HEK293 (cell line): ENCODE data around the gene IBTK.
"Not testable (repeated sequence)": the region's sequence is repeated elsewhere in the genome, so short reads cannot be mapped to it uniquely, and the experiment has no call there.

Source experiments
- CTCF ChIA-PET: fragments of 350-600 bp; formaldehyde crosslinking; extraction: SDS; loops from one replicate; lab custom pipeline; 2021; ENCODE audit warnings: antibody characterized with exemption; lab: Yijun Ruan, JAX
- POLR2A ChIA-PET: fragments of 300-600 bp; formaldehyde crosslinking; extraction: SDS; loops from one replicate; lab custom pipeline; 2020; ENCODE audit warnings: antibody characterized with exemption, inconsistent platforms; lab: Yijun Ruan, JAX
- H3K27ac ChIP-seq: fragments of 200-500 bp; sonication (Bioruptor generic); 2 replicates; pipeline ENCODE4 v1.5.1; 2014; ENCODE audit warnings: low read depth, low read length, control low read depth, inconsistent platforms; ENCODE audit errors: extremely low read depth
- H3K36me3 ChIP-seq, 2 experiments: fragments of 200-500 bp in 1 of 2; sonication (Bioruptor generic) in 1 of 2; 1 replicate in 1 of 2; 2 replicates in 1 of 2; pipeline ENCODE4 v1.5.1; 2014 to 2017; ENCODE audit warnings: inconsistent platforms in 2 of 2, low read length in 2 of 2; ENCODE audit not compliant: control insufficient read depth in 2 of 2, insufficient read depth in 1 of 2
- H3K4me1 ChIP-seq: fragments of 200-500 bp; sonication (Bioruptor generic); 2 replicates; pipeline ENCODE4 v1.5.1; 2014; ENCODE audit warnings: mild to moderate bottlenecking, low read length, inconsistent platforms; ENCODE audit not compliant: control insufficient read depth, insufficient read depth
- H3K4me3 ChIP-seq: 2 replicates; pipeline ENCODE4 v1.5.1; 2011; ENCODE audit warnings: low read depth, mild to moderate bottlenecking, control low read depth, low read length, moderate library complexity
- H3K9me3 ChIP-seq: fragments of 200-500 bp; sonication (Bioruptor generic); 2 replicates; pipeline ENCODE4 v1.5.1; 2014; ENCODE audit warnings: low read depth, low read length, inconsistent platforms; ENCODE audit not compliant: control insufficient read depth, insufficient read depth
- GFI1B ChIP-seq: fragments of 450-650 bp; formaldehyde crosslinking; IDR thresholded peaks from 2 replicates; pipeline ENCODE4 v1.5.1; 2016; ENCODE audit warnings: missing biosample characterization, missing genetic modification characterization
- REST ChIP-seq: fragments of 450-650 bp; formaldehyde crosslinking; IDR thresholded peaks from 2 replicates; pipeline ENCODE4 v1.5.1; 2016; ENCODE audit warnings: missing biosample characterization, missing genetic modification characterization
- ZBTB8A ChIP-seq: fragments of 450-650 bp; formaldehyde crosslinking; IDR thresholded peaks from 2 replicates; pipeline ENCODE4 v1.5.1; 2016; ENCODE audit warnings: missing biosample characterization, missing genetic modification characterization
- ZNF140 ChIP-seq: fragments of 450-650 bp; formaldehyde crosslinking; IDR thresholded peaks from 2 replicates; pipeline ENCODE4 v1.5.1; 2016; ENCODE audit warnings: missing biosample characterization, missing genetic modification characterization
- ZNF19 ChIP-seq: fragments of 450-650 bp; formaldehyde crosslinking; IDR thresholded peaks from 2 replicates; pipeline ENCODE4; 2016; ENCODE audit warnings: missing biosample characterization, missing genetic modification characterization, low read depth
- ZNF202 ChIP-seq: fragments of 450-650 bp; formaldehyde crosslinking; IDR thresholded peaks from 2 replicates; pipeline ENCODE4 v1.5.1; 2016; ENCODE audit warnings: missing biosample characterization, missing genetic modification characterization, borderline replicate concordance
- ZNF394 ChIP-seq: fragments of 450-650 bp; formaldehyde crosslinking; IDR thresholded peaks from 2 replicates; pipeline ENCODE4 v1.5.1; 2016; ENCODE audit warnings: missing biosample characterization, missing genetic modification characterization, mild to moderate bottlenecking, moderate library complexity, borderline replicate concordance
- ZNF426 ChIP-seq: fragments of 450-650 bp; formaldehyde crosslinking; IDR thresholded peaks from 2 replicates; pipeline ENCODE4 v1.5.1; 2017; ENCODE audit warnings: missing biosample characterization, missing genetic modification characterization, mild to moderate bottlenecking, inconsistent platforms, moderate library complexity
- ZNF433 ChIP-seq: fragments of 450-650 bp; formaldehyde crosslinking; IDR thresholded peaks from 2 replicates; pipeline ENCODE4 v1.5.1; 2016; ENCODE audit warnings: missing biosample characterization, missing genetic modification characterization, low read depth
- ZNF501 ChIP-seq: fragments of 450-650 bp; formaldehyde crosslinking; IDR thresholded peaks from 2 replicates; pipeline ENCODE4 v1.5.1; 2016; ENCODE audit warnings: missing biosample characterization, missing genetic modification characterization
- ZNF510 ChIP-seq: fragments of 450-650 bp; formaldehyde crosslinking; IDR thresholded peaks from 2 replicates; pipeline ENCODE4 v1.5.1; 2018; ENCODE audit warnings: mild to moderate bottlenecking, missing genetic modification characterization, missing biosample characterization; ENCODE audit not compliant: insufficient replicate concordance
- ZNF518A ChIP-seq: fragments of 450-650 bp; formaldehyde crosslinking; conservative IDR thresholded peaks from 2 replicates; pipeline ENCODE4 v1.5.1; 2016; ENCODE audit warnings: low read depth, missing biosample characterization, missing genetic modification characterization
- ZNF560 ChIP-seq: fragments of 450-650 bp; formaldehyde crosslinking; IDR thresholded peaks from 2 replicates; pipeline ENCODE4 v1.5.1; 2017; ENCODE audit warnings: missing biosample characterization, missing genetic modification characterization, borderline replicate concordance
- ZNF623 ChIP-seq: fragments of 450-650 bp; formaldehyde crosslinking; IDR thresholded peaks from 2 replicates; pipeline ENCODE4 v1.5.1; 2016; ENCODE audit warnings: missing biosample characterization, missing genetic modification characterization
- ZNF654 ChIP-seq: fragments of 450-650 bp; formaldehyde crosslinking; IDR thresholded peaks from 2 replicates; pipeline ENCODE4 v1.5.1; 2016; ENCODE audit warnings: low read depth, missing biosample characterization, missing genetic modification characterization
- ZNF664 ChIP-seq: fragments of 450-650 bp; formaldehyde crosslinking; IDR thresholded peaks from 2 replicates; pipeline ENCODE4 v1.5.1; 2016; ENCODE audit warnings: missing biosample characterization, missing genetic modification characterization
- ZXDB ChIP-seq: fragments of 450-650 bp; formaldehyde crosslinking; IDR thresholded peaks from 2 replicates; pipeline ENCODE4 v1.5.1; 2016; ENCODE audit warnings: missing biosample characterization, missing genetic modification characterization
- TF ChIP-seq, protein P1 (sequence below): fragments of 450-650 bp; formaldehyde crosslinking; conservative IDR thresholded peaks from 2 replicates; pipeline ENCODE4 v1.5.1; 2016; ENCODE audit warnings: low read depth, missing biosample characterization, missing genetic modification characterization

Gene IBTK

DNA sequence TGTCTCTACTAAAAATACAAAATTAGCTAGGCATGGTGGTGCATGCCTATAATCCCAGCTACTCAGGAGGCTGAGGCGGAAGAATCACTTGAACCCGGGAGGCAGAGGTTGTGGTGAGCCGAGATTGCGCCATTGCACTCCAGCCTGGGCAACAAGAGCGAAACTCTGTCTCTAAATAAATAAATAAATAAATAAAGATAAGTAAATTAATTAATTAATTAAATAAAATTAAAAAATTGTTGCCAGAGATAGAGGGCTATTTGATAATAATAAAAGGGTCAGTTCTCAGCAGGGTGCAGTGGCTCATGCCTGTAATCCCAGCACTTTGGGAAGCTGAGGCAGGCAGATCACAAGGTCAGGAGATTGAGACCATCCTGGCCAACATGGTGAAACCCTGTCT is 7.2 kb upstream of the IBTK start:
- CTCF ChIA-PET, result interaction anchor here (0.6 to 1.5 kb wide), 4 partner anchors 170 to 811 kb away, joined by 3 to 7 read pairs (median 4); partner anchors contain the start of gene UBE3D
- H3K27ac ChIP-seq, H3K36me3 ChIP-seq, H3K4me1 ChIP-seq, H3K4me3 ChIP-seq, H3K9me3 ChIP-seq, POLR2A ChIA-PET: not testable (repeated sequence)
- peak; percentile 73 for TF ChIP-seq ZBTB8A (tag by site-specific recombination)
- peak; percentile 31; the same call in 1 of the 2 replicates for TF ChIP-seq REST (tag by site-specific recombination)
- peak; percentile 61 for TF ChIP-seq ZNF664 (tag by site-specific recombination)
- 0 out of 2 replicates have a peak, but pooled peaks have one; percentile 16 for TF ChIP-seq ZNF560 (tag by site-specific recombination)
- peak; percentile 78 for TF ChIP-seq ZNF518A (tag by site-specific recombination)
- peak; percentile 89 for TF ChIP-seq ZNF394 (tag by site-specific recombination)
- 0 out of 2 replicates have a peak, but pooled peaks have one; percentile 31 for TF ChIP-seq ZNF501 (tag by site-specific recombination)
- peak; percentile 81 for TF ChIP-seq ZNF426 (tag by site-specific recombination)
- 0 out of 2 replicates have a peak, but pooled peaks have one; percentile 18 for TF ChIP-seq ZNF433
- TF ChIP-seq ZNF140 (tag by site-specific recombination), result peak; percentile 46; the same call in 1 of the 2 replicates
- TF ChIP-seq ZNF510 (tag by site-specific recombination), result peak; percentile 56
- 0 out of 2 replicates have a peak, but pooled peaks have one; percentile 44 for TF ChIP-seq ZXDB (tag by site-specific recombination)
- peak; percentile 42; the same call in 1 of the 2 replicates for TF ChIP-seq ZNF623 (tag by site-specific recombination)
- 0 out of 2 replicates have a peak, but pooled peaks have one; percentile 16 for TF ChIP-seq ZNF19 (tag by site-specific recombination)
- peak; percentile 50; the same call in 1 of the 2 replicates for TF ChIP-seq ZNF202 (tag by site-specific recombination)
- TF ChIP-seq ZNF654 (tag by site-specific recombination), result peak; percentile 24; the same call in 1 of the 2 replicates
- 0 out of 2 replicates have a peak, but pooled peaks have one; percentile 39 for TF ChIP-seq GFI1B (tag by site-specific recombination)
- TF ChIP-seq, protein P1, sequence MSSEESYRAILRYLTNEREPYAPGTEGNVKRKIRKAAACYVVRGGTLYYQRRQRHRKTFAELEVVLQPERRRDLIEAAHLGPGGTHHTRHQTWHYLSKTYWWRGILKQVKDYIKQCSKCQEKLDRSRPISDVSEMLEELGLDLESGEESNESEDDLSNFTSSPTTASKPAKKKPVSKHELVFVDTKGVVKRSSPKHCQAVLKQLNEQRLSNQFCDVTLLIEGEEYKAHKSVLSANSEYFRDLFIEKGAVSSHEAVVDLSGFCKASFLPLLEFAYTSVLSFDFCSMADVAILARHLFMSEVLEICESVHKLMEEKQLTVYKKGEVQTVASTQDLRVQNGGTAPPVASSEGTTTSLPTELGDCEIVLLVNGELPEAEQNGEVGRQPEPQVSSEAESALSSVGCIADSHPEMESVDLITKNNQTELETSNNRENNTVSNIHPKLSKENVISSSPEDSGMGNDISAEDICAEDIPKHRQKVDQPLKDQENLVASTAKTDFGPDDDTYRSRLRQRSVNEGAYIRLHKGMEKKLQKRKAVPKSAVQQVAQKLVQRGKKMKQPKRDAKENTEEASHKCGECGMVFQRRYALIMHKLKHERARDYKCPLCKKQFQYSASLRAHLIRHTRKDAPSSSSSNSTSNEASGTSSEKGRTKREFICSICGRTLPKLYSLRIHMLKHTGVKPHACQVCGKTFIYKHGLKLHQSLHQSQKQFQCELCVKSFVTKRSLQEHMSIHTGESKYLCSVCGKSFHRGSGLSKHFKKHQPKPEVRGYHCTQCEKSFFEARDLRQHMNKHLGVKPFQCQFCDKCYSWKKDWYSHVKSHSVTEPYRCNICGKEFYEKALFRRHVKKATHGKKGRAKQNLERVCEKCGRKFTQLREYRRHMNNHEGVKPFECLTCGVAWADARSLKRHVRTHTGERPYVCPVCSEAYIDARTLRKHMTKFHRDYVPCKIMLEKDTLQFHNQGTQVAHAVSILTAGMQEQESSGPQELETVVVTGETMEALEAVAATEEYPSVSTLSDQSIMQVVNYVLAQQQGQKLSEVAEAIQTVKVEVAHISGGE, result peak; percentile 63
